HepG2 (cell line): Measurements from ENCODE around the gene CLEC10A. TPM values are rescaled to one million over a fixed set of nuclear protein-coding genes. Genes with fewer than 3 reads are reported as not detected.

Experiments used
- ATAC-seq: fragments of 200-7000 bp; cut with Tn5 transposase; 3 replicates; pipeline ENCODE4 v1.9.1; 2020; ENCODE audit warnings: mild to moderate bottlenecking, moderate library complexity
- BruUV-seq: library from RNA; stranded (reverse); fragments of 400-500 nt; replicated peaks from 2 replicates; lab custom pipeline; 2021; lab: Mats Ljungman, UMichigan
- CTCF ChIA-PET: fragments of 300-600 bp; formaldehyde crosslinking; extraction: SDS; loops from one replicate; lab custom pipeline; 2021; ENCODE audit warnings: low total read pairs, inconsistent platforms, low intra/inter-chr PET ratio; lab: Yijun Ruan, JAX
- POLR2A ChIA-PET: fragments of 350-600 bp; sonication (Branson Sonifier 250); formaldehyde crosslinking; loops from one replicate; lab custom pipeline; 2020; ENCODE audit warnings: antibody characterized with exemption, inconsistent platforms; lab: Yijun Ruan, JAX
- DNase-seq: peaks from one replicate; pipeline ENCODE4 v3.0.0-alpha.2; 2015; ENCODE audit warnings: low spot score
- FAIRE-seq: peaks from 3 replicates; lab custom pipeline; 2011; peaks lifted over from hg19 to GRCh38; lab: Jason Lieb, UNC
- H2AFZ ChIP-seq: one replicate; pipeline ENCODE4 v1.6.1; 2011; ENCODE audit warnings: low read length, inconsistent platforms
- H3K27ac ChIP-seq: fragments of 300-600 bp; 3 replicates; pipeline ENCODE4 v1.8.0; 2011; ENCODE audit warnings: mixed run types, mild to moderate bottlenecking, mixed read lengths, low read length, inconsistent platforms; ENCODE audit not compliant: insufficient read depth; ENCODE audit errors: extremely low read length
- H3K27me3 ChIP-seq, 2 experiments: fragments of 200-600 bp in 1 of 2; 2 replicates in 1 of 2; 3 replicates in 1 of 2; pipeline versions ENCODE4 v1.6.0 to v1.8.0; 2011; ENCODE audit warnings: low read length in 2 of 2, mild to moderate bottlenecking in 2 of 2, moderate library complexity in 2 of 2, inconsistent platforms in 1 of 2; ENCODE audit not compliant: insufficient read depth in 2 of 2, control insufficient read depth in 1 of 2
- H3K36me3 ChIP-seq, 2 experiments: fragments of 200-600 bp in 1 of 2; replicated peaks in 1 of 2; 2 replicates in 1 of 2; 3 replicates in 1 of 2; pipeline versions ENCODE4 v1.5.1 to v1.8.0; 2011; ENCODE audit warnings: low read length in 2 of 2, inconsistent platforms in 1 of 2; ENCODE audit not compliant: insufficient read depth in 2 of 2, control insufficient read depth in 1 of 2
- H3K4me1 ChIP-seq: 2 replicates; pipeline ENCODE4 v1.5.1; 2012; ENCODE audit warnings: low read length, inconsistent platforms; ENCODE audit not compliant: insufficient read depth
- H3K4me2 ChIP-seq: 2 replicates; pipeline ENCODE4 v1.6.0; 2011; ENCODE audit warnings: low read depth, low read length, inconsistent platforms
- H3K4me3 ChIP-seq, 3 experiments: fragments of 200-600 bp in 1 of 3; sonication (generic), shearing (Covaris generic) in 1 of 3; replicated peaks in 1 of 3; 2 replicates each; pipeline ENCODE4 v1.5.1; 2011 to 2016; ENCODE audit warnings: low read length in 3 of 3, inconsistent platforms in 2 of 3, low read depth in 2 of 3, mild to moderate bottlenecking in 2 of 3, control low read depth in 1 of 3, mixed read lengths in 1 of 3; ENCODE audit not compliant: insufficient read depth in 1 of 3
- H3K79me2 ChIP-seq: one replicate; pipeline ENCODE4 v1.6.1; 2011; ENCODE audit warnings: low read length, inconsistent platforms; ENCODE audit not compliant: insufficient read depth
- H3K9ac ChIP-seq: 2 replicates; pipeline ENCODE4 v1.6.0; 2011; ENCODE audit warnings: mild to moderate bottlenecking, low read depth, low read length, inconsistent platforms; ENCODE audit not compliant: insufficient read depth
- H3K9me3 ChIP-seq: 2 replicates; pipeline ENCODE4 v1.5.1; 2012; ENCODE audit warnings: mild to moderate bottlenecking, low read length
- H4K20me1 ChIP-seq: 2 replicates; pipeline ENCODE4 v1.6.0; 2011; ENCODE audit warnings: inconsistent platforms, mild to moderate bottlenecking, low read length, moderate library complexity; ENCODE audit not compliant: insufficient read depth
- ARNTL ChIP-seq: sonication (generic); formaldehyde crosslinking; IDR thresholded peaks from 2 replicates; pipeline ENCODE4 v1.4.0; 2020; ENCODE audit warnings: mild to moderate bottlenecking, missing genetic modification reagents
- ETS1 ChIP-seq: sonication (generic); formaldehyde crosslinking; IDR thresholded peaks from 2 replicates; pipeline ENCODE4 v1.4.0; 2020; ENCODE audit warnings: missing genetic modification reagents
- HMG20B ChIP-seq: conservative IDR thresholded peaks from 2 replicates; pipeline ENCODE4 v1.6.1; 2016; ENCODE audit warnings: missing genetic modification reagents, missing compliant biosample characterization
- KAT2B ChIP-seq: fragments of 150-350 bp; IDR thresholded peaks from 2 replicates; pipeline ENCODE4 v1.6.1; 2014; ENCODE audit warnings: low read depth, low read length, borderline replicate concordance
- RFXANK ChIP-seq: IDR thresholded peaks from 2 replicates; pipeline ENCODE4 v1.6.1; 2016
- ZC3H4 ChIP-seq: sonication (generic); formaldehyde crosslinking; IDR thresholded peaks from 2 replicates; pipeline ENCODE4 v1.4.0; 2020; ENCODE audit warnings: missing genetic modification reagents, borderline replicate concordance
- ZFP90 ChIP-seq: sonication (generic); formaldehyde crosslinking; IDR thresholded peaks from 2 replicates; pipeline ENCODE4 v1.8.0; 2022; ENCODE audit warnings: missing genetic modification reagents, mild to moderate bottlenecking, inconsistent platforms, borderline replicate concordance
- ZNF468 ChIP-seq: sonication (generic); formaldehyde crosslinking; IDR thresholded peaks from 2 replicates; pipeline ENCODE4 v1.8.0; 2022; ENCODE audit warnings: mild to moderate bottlenecking, moderate library complexity, missing genetic modification reagents
- ZNF562 ChIP-seq: sonication (generic); formaldehyde crosslinking; IDR thresholded peaks from 2 replicates; pipeline ENCODE4 v1.8.0; 2022; ENCODE audit warnings: missing genetic modification reagents, borderline replicate concordance
- ZNF580 ChIP-seq: IDR thresholded peaks from 2 replicates; pipeline ENCODE4 v1.6.1; 2016; ENCODE audit warnings: low read depth, borderline replicate concordance
- ZNF772 ChIP-seq: sonication (generic); formaldehyde crosslinking; IDR thresholded peaks from 2 replicates; pipeline ENCODE4 v1.5.0; 2020; ENCODE audit warnings: mild to moderate bottlenecking, missing genetic modification reagents
- WGBS: methylation state at CpG from one replicate; pipeline ENCODE4 v1.1.6; 2017; ENCODE audit warnings: low lambda C conversion rate; 5-methylcytosine and 5-hydroxymethylcytosine counted together
- in situ Hi-C: cut with HindIII; loops from 2 replicates; pipeline ENCODE4 v1.10.0; 2017; ENCODE audit warnings: low pct_unique_long_range_greater_than_20kb; ENCODE audit not compliant: extremely low pct_ligation_motif_present
- intact Hi-C: fragments of 100-400 bp; cut with micrococcal nuclease; formaldehyde crosslinking; loops from one replicate; pipeline ENCODE4 v1.10.0; 2022; ENCODE audit not compliant: unreplicated experiment
- polyA plus RNA-seq, 8 experiments: library from polyadenylated mRNA; depleted of rRNA in 3 of 8; stranded (reverse) in 7 of 8; unstranded in 1 of 8; fragments of >200 nt; fragmentation: Illumina TruSeq in 4 of 8; extraction: Trizol in 4 of 8; gene quantifications; 2 replicates each; pipeline versions ENCODE4 v1.2.1 to v1.2.3, GENCODE V29; 2011 to 2016; ENCODE audit warnings: low read depth in 4 of 8, missing spikeins in 1 of 8, mixed read lengths in 1 of 8; ENCODE audit not compliant: insufficient read depth in 1 of 8
- total RNA-seq, 5 experiments: library from RNA; depleted of rRNA; stranded (reverse); fragments of >200 nt; fragmentation: Illumina TruSeq; extraction: Trizol; gene quantifications; 2 replicates each; pipeline ENCODE4 v1.2.3, GENCODE V29; 2016; ENCODE audit warnings: low read depth in 1 of 5
- TF ChIP-seq, protein P1 (sequence below): sonication (generic); formaldehyde crosslinking; IDR thresholded peaks from 2 replicates; pipeline ENCODE4 v1.4.0; 2020; ENCODE audit warnings: missing genetic modification reagents

The CLEC10A gene
- total and polyA plus RNA-seq, 2 of the 13 experiments (the other 11 are each of a cell fraction or from before 2014, with no cell fraction given), result 0.33 TPM; not detected in 1

DNA sequence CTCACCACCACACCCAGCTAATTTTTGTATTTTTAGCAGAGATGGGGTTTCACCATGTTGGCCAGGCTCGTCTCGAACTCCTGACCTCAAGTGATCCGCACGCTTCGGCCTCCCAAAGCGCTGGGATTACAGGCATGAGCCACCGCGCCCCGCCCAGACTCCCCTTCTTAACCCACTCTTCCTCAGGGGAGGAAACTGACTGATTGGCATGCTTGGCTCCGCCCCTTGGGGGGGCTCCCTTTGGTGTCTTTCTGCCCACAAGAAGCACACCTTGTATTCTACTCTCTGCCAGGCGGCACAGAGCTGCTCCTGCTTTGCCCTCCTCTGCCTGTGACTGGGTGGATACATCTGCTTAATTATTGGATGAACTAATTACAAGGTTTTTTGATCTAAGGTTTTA, 39.3 kb upstream of the CLEC10A start:
- Histone ChIP-seq H2AFZ (no peak overlapping the region), H3K79me2 (peaks cover 10% of the 10 kb centered on the region)
- no peak for FAIRE-seq
- in situ Hi-C loops (no loop called here), intact Hi-C loops (loop anchor here (5.0 kb wide), 1 partner anchor 67 kb away; no protein-coding TSS in a partner anchor)
- TF ChIP-seq ZNF468 (no peak), ZNF580 (CRISPR knock-in tag) (no peak), ZNF562 (CRISPR knock-in tag) (no peak)
- TF ChIP-seq, all 625 proteins: peak for 0
- Histone ChIP-seq H3K36me3 (no peaks in the 10 kb centered on the region), H3K4me2 (no peak overlapping the region), H3K9ac (no peak overlapping the region), H4K20me1 (no peaks in the 10 kb centered on the region), H3K27ac (no peak overlapping the region), H3K9me3 (no peaks in the 10 kb centered on the region), H3K4me3 (no peak overlapping the region), H3K4me1 (peaks cover 63% of the 10 kb centered on the region), H3K27me3 (no peaks in the 10 kb centered on the region; a peak in 1 of 5 replicates)
- DNase-seq (no peak), ATAC-seq (no peak)
- POLR2A ChIA-PET, result interaction anchor here (1.9 to 2.0 kb wide), 2 partner anchors 13 to 17 kb away, joined by 4 to 5 read pairs; no protein-coding TSS in a partner anchor
- 97% methylated on average over 11 of the region's 11 CpGs for WGBS
- CTCF ChIA-PET, result no interaction called here
- no TSS peak for BruUV-seq

- POLR2A ChIA-PET, result interaction anchor here (0.6 to 3.7 kb wide), 44 partner anchors 9 to 414 kb away, joined by 3 to 77 read pairs (median 6); partner anchors contain the start of genes ACADVL, ASGR1, DLG4 and DVL2
- H4K20me1 ChIP-seq, result peaks cover 3% of the 10 kb centered on the region; the same call in 1 of the 2 replicates
- in situ Hi-C loops, result no loop called here
- H3K9me3 ChIP-seq, result no peaks in the 10 kb centered on the region
- H2AFZ ChIP-seq, result no peak overlapping the region
- H3K9ac ChIP-seq, result peak overlapping the region; percentile 97
- H3K4me2 ChIP-seq, result peak overlapping the region; percentile 100
- CTCF ChIA-PET, result no interaction called here
- H3K36me3 ChIP-seq, result peaks cover 0 to 10% of the 10 kb centered on the region in 2 experiments; a peak in 3 of 5 replicates
- intact Hi-C loops, result loop anchor here (2.0 to 5.0 kb wide), 2 partner anchors 18 to 63 kb away; no protein-coding TSS in a partner anchor
- DNase-seq (peak; percentile 91), ATAC-seq (peak; percentile 77), FAIRE-seq (no peak)
- H3K27ac ChIP-seq, result peak overlapping the region; percentile 98
- H3K4me1 ChIP-seq, result peaks cover 87% of the 10 kb centered on the region
- 2% methylated on average over 16 of the region's 19 CpGs for WGBS
- H3K4me3 ChIP-seq, result peak overlapping the region; percentile 86 to 99 (median 88)
- H3K79me2 ChIP-seq, result peaks cover 49% of the 10 kb centered on the region
- H3K27me3 ChIP-seq, result peaks cover 0 to 5% of the 10 kb centered on the region in 2 experiments; a peak in 1 of 5 replicates
- BruUV-seq, result TSS peak; percentile 87
- TF ChIP-seq HMG20B (0 out of 2 replicates have a peak, but pooled peaks have one; percentile 16), KAT2B (no peak), ZC3H4 (peak; percentile 84), ARNTL (CRISPR knock-in tag) (peak; percentile 42; the same call in 1 of the 2 replicates), ZNF772 (CRISPR knock-in tag) (peak; percentile 53), ZFP90 (CRISPR knock-in tag) (no peak), ETS1 (CRISPR knock-in tag) (0 out of 2 replicates have a peak, but pooled peaks have one; percentile 70), RFXANK (CRISPR knock-in tag) (0 out of 2 replicates have a peak, but pooled peaks have one; percentile 10)
- TF ChIP-seq, protein P1, sequence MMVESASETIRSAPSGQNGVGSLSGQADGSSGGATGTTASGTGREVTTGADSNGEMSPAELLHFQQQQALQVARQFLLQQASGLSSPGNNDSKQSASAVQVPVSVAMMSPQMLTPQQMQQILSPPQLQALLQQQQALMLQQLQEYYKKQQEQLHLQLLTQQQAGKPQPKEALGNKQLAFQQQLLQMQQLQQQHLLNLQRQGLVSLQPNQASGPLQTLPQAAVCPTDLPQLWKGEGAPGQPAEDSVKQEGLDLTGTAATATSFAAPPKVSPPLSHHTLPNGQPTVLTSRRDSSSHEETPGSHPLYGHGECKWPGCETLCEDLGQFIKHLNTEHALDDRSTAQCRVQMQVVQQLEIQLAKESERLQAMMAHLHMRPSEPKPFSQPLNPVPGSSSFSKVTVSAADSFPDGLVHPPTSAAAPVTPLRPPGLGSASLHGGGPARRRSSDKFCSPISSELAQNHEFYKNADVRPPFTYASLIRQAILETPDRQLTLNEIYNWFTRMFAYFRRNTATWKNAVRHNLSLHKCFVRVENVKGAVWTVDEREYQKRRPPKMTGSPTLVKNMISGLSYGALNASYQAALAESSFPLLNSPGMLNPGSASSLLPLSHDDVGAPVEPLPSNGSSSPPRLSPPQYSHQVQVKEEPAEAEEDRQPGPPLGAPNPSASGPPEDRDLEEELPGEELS (CRISPR knock-in tag), result peak; percentile 57
Measured at GRCh38 chr17:7114875-7115614, 35.0 kb upstream of the CLEC10A start.
